Superior temporal gyrus (tissue), 1 donor: ENCODE results near the gene CBX3.
"Not testable (repeated sequence)": the region's sequence is repeated elsewhere in the genome, so short reads cannot be mapped to it uniquely, and the experiment has no call there.

Experiments
- DNase-seq: peaks from one replicate; pipeline ENCODE4 v3.0.0-alpha.2; 2016; ENCODE audit errors: extremely low spot score

The CBX3 gene

DNA sequence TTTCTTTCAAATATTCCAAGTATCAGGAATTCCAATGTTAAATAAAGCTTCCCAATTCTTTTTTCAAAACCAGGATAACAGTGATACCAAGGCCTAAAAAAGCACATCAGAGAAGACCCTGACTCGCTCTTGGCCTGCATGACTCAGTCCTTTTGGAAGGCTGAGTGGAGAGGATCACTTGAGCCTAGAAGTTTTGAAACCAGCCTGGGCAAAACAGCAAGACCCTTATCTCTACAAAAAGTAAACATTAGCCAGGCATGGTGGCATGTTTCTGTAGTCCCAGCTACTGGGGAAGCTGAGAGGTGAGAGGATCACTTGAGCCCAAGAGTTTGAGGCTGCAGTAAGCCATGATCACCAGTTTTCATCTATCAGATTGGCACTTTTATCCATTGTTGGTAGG, 30.9 kb upstream of the CBX3 start:
- DNase-seq: no peak

- DNase-seq: no peak
Measured at GRCh38 chr7:26171601-26172000, 29.9 kb upstream of the CBX3 start.

DNA sequence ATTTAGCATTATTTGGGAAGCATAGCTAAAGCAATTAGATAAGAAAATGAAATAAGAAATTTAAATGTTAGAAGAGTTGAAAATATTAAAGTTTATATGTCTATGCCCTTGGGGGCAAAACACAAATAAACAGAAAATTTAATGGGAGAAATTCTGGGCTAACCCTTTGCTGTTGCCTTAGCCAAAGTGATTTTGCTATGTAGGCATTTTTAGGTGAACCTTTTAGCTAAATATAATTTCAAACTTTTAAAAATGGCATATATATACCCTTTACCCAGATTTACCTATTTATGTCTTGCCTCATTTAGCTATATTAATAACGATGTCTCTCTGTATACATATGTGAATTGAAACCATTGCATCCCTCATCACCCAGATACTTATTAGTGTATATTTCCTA, 29.5 kb upstream of the CBX3 start:
- DNase-seq: no peak

DNA sequence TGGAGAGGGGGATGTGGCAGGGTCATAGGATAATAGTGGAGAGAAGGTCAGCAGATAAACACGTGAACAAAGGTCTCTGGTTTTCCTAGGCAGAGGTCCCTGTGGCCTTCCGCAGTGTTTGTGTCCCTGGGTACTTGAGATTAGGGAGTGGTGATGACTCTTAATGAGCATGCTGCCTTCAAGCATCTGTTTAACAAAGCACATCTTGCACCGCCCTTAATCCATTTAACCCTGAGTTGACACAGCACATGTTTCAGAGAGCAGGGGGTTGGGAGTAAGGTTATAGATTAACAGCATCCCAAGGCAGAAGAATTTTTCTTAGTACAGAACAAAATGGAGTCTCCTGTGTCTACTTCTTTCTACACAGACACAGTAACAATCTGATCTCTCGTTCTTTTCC, 25.6 kb upstream of the CBX3 start:
- not testable (repeated sequence) for DNase-seq

DNA sequence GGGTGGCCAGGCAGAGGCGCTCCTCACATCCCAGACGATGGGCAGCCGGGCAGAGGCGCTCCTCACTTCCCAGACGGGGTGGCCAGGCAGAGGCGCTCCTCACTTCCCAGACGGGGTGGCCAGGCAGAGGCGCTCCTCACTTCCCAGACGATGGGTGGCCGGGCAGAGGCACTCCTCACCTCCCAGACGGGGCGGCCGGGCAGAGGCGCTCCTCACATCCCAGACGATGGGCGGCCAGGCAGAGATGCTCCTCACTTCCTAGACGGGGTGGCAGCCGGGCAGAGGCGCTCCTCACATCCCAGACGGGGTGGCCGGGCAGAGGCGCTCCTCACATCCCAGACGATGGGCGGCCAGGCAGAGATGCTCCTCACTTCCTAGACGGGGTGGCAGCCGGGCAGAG, 24.8 kb upstream of the CBX3 start:
- DNase-seq: not testable (repeated sequence)

- not testable (repeated sequence) for DNase-seq
Measured at GRCh38 chr7:26177269-26177668, 24.3 kb upstream of the CBX3 start.

DNA sequence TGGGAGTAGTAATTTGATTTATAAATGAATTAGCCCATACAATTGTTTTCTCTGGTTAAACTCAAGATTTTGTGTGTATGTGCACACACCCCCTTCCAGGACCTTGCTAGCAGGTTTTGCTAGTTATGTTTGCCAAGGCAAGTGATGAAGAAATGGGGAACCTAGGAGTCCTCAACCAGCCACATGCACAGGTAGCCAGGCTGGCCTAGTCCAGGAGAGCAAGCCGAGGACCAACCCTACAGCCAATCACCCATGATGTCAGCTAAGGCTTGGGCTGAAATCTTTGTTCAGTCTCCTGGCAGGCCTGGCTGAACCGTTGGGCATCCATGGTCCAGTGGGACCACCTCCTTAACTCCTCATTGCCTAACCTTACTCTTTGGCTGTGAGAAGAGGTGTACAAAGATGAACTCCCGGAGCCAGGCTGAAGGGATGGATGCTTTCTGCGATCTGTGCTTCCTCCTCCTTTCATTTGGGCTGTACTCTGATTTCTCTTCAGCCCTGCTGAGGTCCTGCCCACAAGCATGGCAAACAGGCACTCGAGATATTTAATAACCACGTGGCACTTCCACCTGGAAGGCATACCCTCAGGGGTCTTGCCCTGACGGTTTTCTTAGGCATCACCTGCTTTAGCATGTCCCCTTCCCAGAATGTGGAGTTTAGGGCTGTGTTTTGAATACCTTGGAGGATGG, 23.1 kb upstream of the CBX3 start:
- DNase-seq: no peak

DNA sequence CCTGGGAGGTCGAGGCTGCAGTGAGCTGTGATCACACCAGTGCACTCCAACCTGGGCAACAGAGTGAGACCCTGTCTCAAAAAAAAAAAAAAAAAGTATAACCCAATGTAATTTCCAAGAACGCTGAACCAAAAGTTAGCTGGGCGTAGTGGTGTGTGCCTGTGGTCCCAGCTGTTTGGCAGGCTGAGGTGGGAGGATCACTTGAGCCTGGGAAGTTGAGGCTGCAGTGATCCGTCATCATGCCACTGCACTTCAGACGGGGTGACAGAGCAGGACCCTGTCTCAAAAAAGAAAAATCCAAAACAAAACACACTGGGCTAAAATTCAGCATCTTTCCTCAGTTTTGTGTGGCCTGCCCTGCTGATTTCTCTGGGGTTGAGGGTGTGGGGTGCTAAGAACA, 22.1 kb upstream of the CBX3 start:
- no peak for DNase-seq

- no peak for DNase-seq
Measured at GRCh38 chr7:26179826-26180497, 21.6 kb upstream of the CBX3 start.

DNA sequence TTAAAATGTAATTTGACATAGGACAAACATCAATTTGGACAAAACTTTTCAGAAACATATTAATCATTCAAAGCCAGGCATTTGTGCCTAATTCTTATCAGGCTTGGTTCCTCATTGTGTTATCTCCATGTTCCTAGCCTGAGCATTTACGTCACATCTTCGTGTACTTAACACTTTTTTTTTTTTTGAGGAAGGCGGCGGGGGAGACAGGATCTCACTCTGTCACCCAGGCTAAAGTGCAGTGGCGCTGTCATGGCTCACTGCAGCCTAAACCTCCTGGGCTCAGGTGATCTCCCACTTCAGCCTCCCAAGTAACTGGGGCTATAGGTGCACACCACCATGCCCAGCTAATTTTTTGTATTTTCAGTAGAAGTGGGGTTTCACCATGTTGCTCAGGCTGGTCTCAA, 20.8 kb upstream of the CBX3 start:
- DNase-seq: no peak

GRCh38 chr7:26181474-26182227, 19.9 kb upstream of the CBX3 start:
- no peak for DNase-seq

GRCh38 chr7:26182283-26182682, 19.3 kb upstream of the CBX3 start:
- DNase-seq: no peak

DNA sequence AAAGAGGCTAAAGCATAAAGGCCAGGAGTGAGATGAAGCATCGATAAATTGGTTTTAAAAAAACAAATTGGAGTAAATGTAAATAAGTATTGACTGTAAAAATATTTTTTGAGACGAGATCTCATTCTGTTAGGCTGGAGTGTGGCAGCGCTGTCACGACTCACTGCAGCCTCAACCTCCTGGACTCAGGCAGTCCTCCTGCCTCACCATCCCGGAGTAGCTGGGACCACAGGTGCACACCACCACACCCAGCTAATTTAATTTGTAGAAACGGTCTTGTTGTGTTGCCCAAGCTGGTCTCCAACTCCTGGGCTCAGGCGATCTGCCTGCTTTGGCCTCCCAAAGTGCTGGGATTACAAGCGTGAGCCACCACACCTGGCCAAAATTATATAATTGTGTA, 18.8 kb upstream of the CBX3 start:
- DNase-seq: no peak

DNA sequence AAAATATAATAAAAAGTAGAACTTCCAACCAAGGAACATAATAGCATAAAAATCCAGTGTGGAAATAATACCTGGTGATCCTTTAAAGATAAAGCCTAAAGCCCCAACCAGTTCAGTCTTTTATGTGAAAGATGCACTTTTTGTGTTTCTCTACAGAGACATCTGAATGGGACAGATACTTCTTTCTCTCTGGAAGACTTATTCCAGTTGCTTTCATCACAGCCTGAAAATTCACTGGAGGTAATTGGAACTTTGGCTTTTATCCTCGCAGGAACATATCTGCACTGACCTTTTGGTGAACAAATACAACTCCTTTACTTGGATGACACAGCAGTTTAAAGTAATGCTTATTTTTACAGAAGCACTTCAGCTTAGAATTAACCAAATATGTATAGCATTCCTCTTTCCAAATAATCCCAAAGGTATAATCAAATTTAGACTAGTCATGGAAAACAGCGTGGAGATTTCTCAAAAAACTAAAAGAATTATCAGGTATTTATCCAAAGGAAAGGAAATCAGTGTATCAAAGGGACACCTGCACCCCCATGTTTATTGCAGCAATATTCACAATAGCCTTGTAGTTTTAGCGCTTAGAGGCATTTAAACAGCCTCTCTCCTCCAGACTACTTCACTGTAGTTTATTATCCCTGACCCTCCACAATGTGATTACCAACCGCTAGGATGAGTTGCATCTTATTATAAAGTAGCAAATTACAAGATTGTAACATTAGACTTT, 17.8 kb upstream of the CBX3 start:
- no peak for DNase-seq

GRCh38 chr7:26184281-26185101, 17.1 kb upstream of the CBX3 start:
- DNase-seq: not testable (repeated sequence)

DNA sequence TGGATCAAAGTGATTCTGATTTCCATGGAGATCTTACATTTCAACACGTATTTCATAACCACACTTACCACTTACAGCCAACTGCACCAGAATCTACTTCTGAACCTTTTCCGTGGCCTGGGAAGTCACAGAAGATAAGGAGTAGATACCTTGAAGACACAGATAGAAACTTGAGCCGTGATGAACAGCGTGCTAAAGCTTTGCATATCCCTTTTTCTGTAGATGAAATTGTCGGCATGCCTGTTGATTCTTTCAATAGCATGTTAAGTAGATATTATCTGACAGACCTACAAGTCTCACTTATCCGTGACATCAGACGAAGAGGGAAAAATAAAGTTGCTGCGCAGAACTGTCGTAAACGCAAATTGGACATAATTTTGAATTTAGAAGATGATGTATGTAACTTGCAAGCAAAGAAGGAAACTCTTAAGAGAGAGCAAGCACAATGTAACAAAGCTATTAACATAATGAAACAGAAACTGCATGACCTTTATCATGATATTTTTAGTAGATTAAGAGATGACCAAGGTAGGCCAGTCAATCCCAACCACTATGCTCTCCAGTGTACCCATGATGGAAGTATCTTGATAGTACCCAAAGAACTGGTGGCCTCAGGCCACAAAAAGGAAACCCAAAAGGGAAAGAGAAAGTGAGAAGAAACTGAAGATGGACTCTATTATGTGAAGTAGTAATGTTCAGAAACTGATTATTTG, 16.3 kb upstream of the CBX3 start:
- DNase-seq: no peak

GRCh38 chr7:26185844-26186180, 15.7 kb upstream of the CBX3 start:
- DNase-seq: no peak

DNA sequence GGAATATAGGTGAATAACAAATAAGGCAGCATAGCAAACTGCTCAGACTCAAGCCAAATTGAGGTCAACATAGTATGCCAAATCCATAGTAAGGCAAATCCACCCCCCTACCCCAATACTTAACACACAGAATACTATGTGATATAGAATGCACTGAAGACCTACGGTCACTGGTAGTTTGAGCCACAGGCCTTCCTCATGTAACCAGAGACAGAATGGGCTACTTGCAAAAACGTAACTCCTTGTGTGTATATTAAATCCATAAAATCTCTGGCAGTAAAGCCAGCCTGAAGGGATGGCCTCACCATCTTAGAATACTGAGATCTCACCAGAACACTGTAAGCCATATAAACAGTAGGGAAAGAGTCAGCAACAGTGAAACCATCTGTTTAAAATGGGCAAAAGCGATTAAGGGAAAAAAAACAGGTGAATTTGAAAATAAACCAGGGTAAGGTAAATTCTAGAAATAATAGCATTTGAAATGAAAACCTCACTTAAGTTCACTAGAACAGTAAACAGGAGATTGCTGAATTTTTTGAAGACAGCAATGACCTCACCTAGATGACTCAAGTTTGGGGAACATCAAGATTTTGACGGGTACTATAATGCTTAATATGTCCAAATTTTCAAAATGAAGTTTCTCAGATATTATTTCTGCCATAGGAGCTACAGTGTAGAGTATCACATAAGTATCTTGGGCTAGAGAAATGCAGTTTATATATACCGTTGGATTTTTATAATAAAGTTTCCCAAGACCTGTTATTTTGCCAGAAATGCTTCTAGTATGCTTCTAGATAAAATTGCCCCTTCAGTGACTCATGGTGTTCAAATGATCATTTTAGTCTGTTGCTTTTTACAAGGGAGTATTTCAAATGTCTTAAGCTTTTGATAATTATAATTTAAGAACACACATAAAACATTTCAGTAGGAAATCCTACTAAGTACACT, 14.9 kb upstream of the CBX3 start:
- no peak for DNase-seq

GRCh38 chr7:26187380-26188205, 14.0 kb upstream of the CBX3 start:
- DNase-seq: no peak
